Common myeloid progenitor, CD34-positive (primary cell): ENCODE results near the gene TTLL5.

Experiments used
- CTCF ChIA-PET: fragments of 350-600 bp; sonication (Branson Sonifier 250); formaldehyde crosslinking; loops from one replicate; lab custom pipeline; 2021; ENCODE audit warnings: antibody characterized with exemption; lab: Charles Lee
- POLR2A ChIA-PET: fragments of 350-600 bp; sonication (Branson Sonifier 250); formaldehyde crosslinking; loops from one replicate; lab custom pipeline; 2021; ENCODE audit warnings: antibody characterized with exemption; lab: Charles Lee
- DNase-seq, 3 donors: peaks; one replicate each; pipeline versions ENCODE4 v3.0.0 to v3.0.0-alpha.2; 2013
- H3K27ac ChIP-seq, 2 experiments: 1 replicate in 1 of 2; 2 replicates in 1 of 2; pipeline ENCODE4 v1.7.0; 2013; ENCODE audit warnings: inconsistent platforms in 2 of 2, low read length in 2 of 2, mild to moderate bottlenecking in 2 of 2, low read depth in 1 of 2, moderate library complexity in 1 of 2; ENCODE audit not compliant: severe bottlenecking in 2 of 2, insufficient read depth in 1 of 2, poor library complexity in 1 of 2
- H3K27me3 ChIP-seq, 5 experiments: replicated peaks in 2 of 5; 1 replicate in 3 of 5; 2 replicates in 2 of 5; pipeline versions ENCODE4 v1.6.1 to v1.7.0; 2013; ENCODE audit warnings: low read length in 4 of 5, mild to moderate bottlenecking in 2 of 5, moderate library complexity in 2 of 5, inconsistent platforms in 1 of 5; ENCODE audit not compliant: insufficient read depth in 5 of 5, control insufficient read depth in 4 of 5
- H3K36me3 ChIP-seq, 4 experiments: 1 replicate in 2 of 4; 2 replicates in 2 of 4; pipeline versions ENCODE4 v1.6.1 to v1.7.0; 2013; ENCODE audit warnings: low read length in 3 of 4, control low read depth in 1 of 4, mild to moderate bottlenecking in 1 of 4; ENCODE audit not compliant: control insufficient read depth in 4 of 4, insufficient read depth in 4 of 4
- H3K4me1 ChIP-seq, 4 experiments: 1 replicate in 3 of 4; 2 replicates in 1 of 4; pipeline versions ENCODE4 v1.6.1 to v1.7.1; 2013; ENCODE audit warnings: low read length in 3 of 4, mild to moderate bottlenecking in 3 of 4, control low read depth in 1 of 4, inconsistent platforms in 1 of 4, moderate library complexity in 1 of 4; ENCODE audit not compliant: control insufficient read depth in 4 of 4, insufficient read depth in 4 of 4; ENCODE audit errors: control extremely low read depth in 1 of 4
- H3K4me3 ChIP-seq, 7 experiments: 1 replicate in 4 of 7; 2 replicates in 3 of 7; pipeline versions ENCODE4 v1.5.1 to v1.7.0; 2013; ENCODE audit warnings: mild to moderate bottlenecking in 7 of 7, low read length in 6 of 7, moderate library complexity in 6 of 7, inconsistent platforms in 2 of 7, low read depth in 2 of 7, control low read depth in 1 of 7; ENCODE audit not compliant: insufficient read depth in 4 of 7, control insufficient read depth in 1 of 7; ENCODE audit errors: extremely low read depth in 1 of 7
- H3K9me3 ChIP-seq, 5 experiments: 1 replicate in 4 of 5; 2 replicates in 1 of 5; pipeline versions ENCODE4 v1.6.1 to v1.7.1; 2013; ENCODE audit warnings: low read length in 4 of 5, mild to moderate bottlenecking in 2 of 5, inconsistent platforms in 1 of 5, low read depth in 1 of 5, moderate library complexity in 1 of 5; ENCODE audit not compliant: control insufficient read depth in 4 of 5, insufficient read depth in 2 of 5; ENCODE audit errors: control extremely low read depth in 1 of 5
- WGBS: methylation state at CpG from one replicate; pipeline ENCODE4 v1.1.5; 2013; ENCODE audit not compliant: insufficient coverage; 5-methylcytosine and 5-hydroxymethylcytosine counted together

Gene TTLL5

GRCh38 chr14:75655235-75655634 is 5.8 kb upstream of the TTLL5 start:
- WGBS = 0% methylated on average over 1 of the region's 1 CpG
- Histone ChIP-seq H3K36me3 (peaks cover 18 to 63% (median 41%) of the 10 kb centered on the region in 4 experiments), H3K9me3 (no peaks in the 10 kb centered on the region), H3K27ac (no peak overlapping the region), H3K27me3 (no peaks in the 10 kb centered on the region), H3K4me1 (peaks cover 0 to 16% (median 7%) of the 10 kb centered on the region in 4 experiments), H3K4me3 (no peak overlapping the region)
- ChIA-PET POLR2A (no interaction called here), CTCF (interaction anchor here (0.6 to 9.5 kb wide), 13 partner anchors 8 to 348 kb away, joined by 3 to 221 read pairs (median 4); partner anchors contain the start of gene FLVCR2)
- DNase-seq = no peak

- POLR2A ChIA-PET = no interaction called here
- CTCF ChIA-PET = interaction anchor here (1.0 to 9.5 kb wide), 8 partner anchors 8 to 168 kb away, joined by 3 to 221 read pairs (median 3); partner anchors contain the start of genes BATF and FLVCR2
- Histone ChIP-seq H3K4me3 (no peak overlapping the region), H3K27ac (no peak overlapping the region), H3K27me3 (no peaks in the 10 kb centered on the region), H3K36me3 (peaks cover 6 to 42% (median 26%) of the 10 kb centered on the region in 4 experiments), H3K4me1 (peaks cover 10 to 20% (median 14%) of the 10 kb centered on the region in 4 experiments), H3K9me3 (no peaks in the 10 kb centered on the region)
- 88% methylated on average over 2 of the region's 4 CpGs for WGBS
- DNase-seq = no peak
Observed at GRCh38 chr14:75657331-75657730, 3.7 kb upstream of the TTLL5 start.

- H3K36me3 ChIP-seq = peaks cover 6 to 36% (median 20%) of the 10 kb centered on the region in 4 experiments
- DNase-seq = no peak
- no peaks in the 10 kb centered on the region for H3K27me3 ChIP-seq
- no CpG with 5 or more reads among the region's 2 CpGs for WGBS
- no peaks in the 10 kb centered on the region for H3K9me3 ChIP-seq
- peaks cover 10 to 20% (median 15%) of the 10 kb centered on the region in 4 experiments for H3K4me1 ChIP-seq
- ChIA-PET CTCF (interaction anchor here (1.6 to 1.9 kb wide), 3 partner anchors 36 to 170 kb away, joined by 3 to 11 read pairs (median 4); partner anchors contain the start of gene FLVCR2), POLR2A (no interaction called here)
- no peak overlapping the region for H3K4me3 ChIP-seq
- H3K27ac ChIP-seq = no peak overlapping the region
Observed at GRCh38 chr14:75658957-75659356, 2.1 kb upstream of the TTLL5 start.

GRCh38 chr14:75660238-75660629 is 812 bp upstream of the TTLL5 start:
- POLR2A ChIA-PET = no interaction called here
- Histone ChIP-seq H3K27me3 (no peaks in the 10 kb centered on the region), H3K9me3 (no peaks in the 10 kb centered on the region), H3K4me3 (peak overlapping the region; percentile 94 to 100 (median 98)), H3K4me1 (peaks cover 10 to 20% (median 15%) of the 10 kb centered on the region in 4 experiments), H3K36me3 (peaks cover 2 to 36% (median 16%) of the 10 kb centered on the region in 4 experiments), H3K27ac (peak overlapping the region; percentile 88 to 95)
- 0% methylated on average over 2 of the region's 4 CpGs for WGBS
- no peak for DNase-seq
- CTCF ChIA-PET = interaction anchor here (1.1 to 3.1 kb wide), 4 partner anchors 81 to 99 kb away, joined by 4 to 16 read pairs (median 4); partner anchors contain the start of gene FLVCR2

- H3K4me1 ChIP-seq = peaks cover 10 to 20% (median 15%) of the 10 kb centered on the region in 4 experiments
- H3K27me3 ChIP-seq = no peaks in the 10 kb centered on the region
- peak overlapping the region; percentile 94 to 100 (median 98) for H3K4me3 ChIP-seq
- peaks cover 0 to 25% (median 11%) of the 10 kb centered on the region in 4 experiments for H3K36me3 ChIP-seq
- CTCF ChIA-PET = interaction anchor here (1.7 to 3.1 kb wide), 2 partner anchors 84 to 100 kb away, joined by 4 to 16 read pairs; no protein-coding TSS in a partner anchor
- POLR2A ChIA-PET = no interaction called here
- whole genome bisulfite sequencing = 0% methylated on average over 18 of the region's 18 CpGs
- no peaks in the 10 kb centered on the region for H3K9me3 ChIP-seq
- H3K27ac ChIP-seq = peak overlapping the region; percentile 88 to 95
- no peak for DNase-seq
Observed at GRCh38 chr14:75661499-75661814, 411 bp downstream of the TTLL5 start.

GRCh38 chr14:75662966-75663365 is 1.9 kb downstream of the TTLL5 start:
- 76% methylated on average over 3 of the region's 3 CpGs for WGBS
- H3K4me1 ChIP-seq = peaks cover 10 to 20% (median 15%) of the 10 kb centered on the region in 4 experiments
- no peaks in the 10 kb centered on the region for H3K27me3 ChIP-seq
- CTCF ChIA-PET = interaction anchor here (1.9 kb wide), 1 partner anchor 86 kb away, joined by 7 read pairs; no protein-coding TSS in a partner anchor
- H3K4me3 ChIP-seq = no peak overlapping the region
- H3K9me3 ChIP-seq = no peaks in the 10 kb centered on the region
- no peak overlapping the region for H3K27ac ChIP-seq
- peaks cover 2 to 19% (median 8%) of the 10 kb centered on the region in 4 experiments for H3K36me3 ChIP-seq
- DNase-seq = no peak
- POLR2A ChIA-PET = no interaction called here

- H3K4me1 ChIP-seq = peaks cover 0 to 2% (median under 1%) of the 10 kb centered on the region in 4 experiments
- ChIA-PET CTCF (interaction anchor here (1.1 kb wide), 1 partner anchor 42 kb away, joined by 3 read pairs; no protein-coding TSS in a partner anchor), POLR2A (no interaction called here)
- 100% methylated on average over 2 of the region's 2 CpGs for WGBS
- no peaks in the 10 kb centered on the region for H3K27me3 ChIP-seq
- H3K36me3 ChIP-seq = peaks cover 23 to 46% (median 39%) of the 10 kb centered on the region in 4 experiments
- H3K27ac ChIP-seq = no peak overlapping the region
- no peak overlapping the region for H3K4me3 ChIP-seq
- H3K9me3 ChIP-seq = peaks cover 0 to 4% (median 0%) of the 10 kb centered on the region in 5 experiments
- DNase-seq = no peak
Observed at GRCh38 chr14:75667099-75667765, 6.2 kb downstream of the TTLL5 start.
